ENCODE measurements around the gene TEKT5.
"Not testable (repeated sequence)": the region's sequence is repeated elsewhere in the genome, so short reads cannot be mapped to it uniquely, and the experiment has no call there.

TEKT5 gene

DNA sequence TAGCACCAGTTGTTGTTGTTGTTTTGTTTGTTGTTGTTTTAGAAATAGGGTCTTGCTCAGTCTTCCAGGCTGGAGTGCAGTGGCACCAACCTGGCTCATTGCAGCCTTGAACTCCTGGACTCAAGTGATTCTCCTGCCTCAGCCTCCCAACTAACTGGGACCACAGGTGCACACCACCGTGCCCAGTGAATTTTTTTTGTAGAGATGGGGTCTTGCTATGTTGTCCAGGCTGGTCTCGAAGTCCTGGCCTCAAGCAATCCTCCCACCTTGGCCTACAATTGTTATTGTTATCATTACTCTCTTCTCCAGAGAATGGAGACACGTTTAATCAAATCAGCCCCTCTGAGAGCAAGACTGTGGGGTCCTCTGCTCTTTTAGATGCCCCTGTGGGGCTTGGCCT lies 71.7 kb downstream of the TEKT5 start:
- no peak overlapping the region for H3K4me3 ChIP-seq (replicated peaks; ENCODE audit: low read depth, low read length)
- DNase-seq (ENCODE audit: low read depth) = no peak
- TF ChIP-seq, protein P1, sequence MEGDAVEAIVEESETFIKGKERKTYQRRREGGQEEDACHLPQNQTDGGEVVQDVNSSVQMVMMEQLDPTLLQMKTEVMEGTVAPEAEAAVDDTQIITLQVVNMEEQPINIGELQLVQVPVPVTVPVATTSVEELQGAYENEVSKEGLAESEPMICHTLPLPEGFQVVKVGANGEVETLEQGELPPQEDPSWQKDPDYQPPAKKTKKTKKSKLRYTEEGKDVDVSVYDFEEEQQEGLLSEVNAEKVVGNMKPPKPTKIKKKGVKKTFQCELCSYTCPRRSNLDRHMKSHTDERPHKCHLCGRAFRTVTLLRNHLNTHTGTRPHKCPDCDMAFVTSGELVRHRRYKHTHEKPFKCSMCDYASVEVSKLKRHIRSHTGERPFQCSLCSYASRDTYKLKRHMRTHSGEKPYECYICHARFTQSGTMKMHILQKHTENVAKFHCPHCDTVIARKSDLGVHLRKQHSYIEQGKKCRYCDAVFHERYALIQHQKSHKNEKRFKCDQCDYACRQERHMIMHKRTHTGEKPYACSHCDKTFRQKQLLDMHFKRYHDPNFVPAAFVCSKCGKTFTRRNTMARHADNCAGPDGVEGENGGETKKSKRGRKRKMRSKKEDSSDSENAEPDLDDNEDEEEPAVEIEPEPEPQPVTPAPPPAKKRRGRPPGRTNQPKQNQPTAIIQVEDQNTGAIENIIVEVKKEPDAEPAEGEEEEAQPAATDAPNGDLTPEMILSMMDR (IDR thresholded peaks at IDR 0.05; ENCODE audit: low read length, missing control alignments) = no peak

DNA sequence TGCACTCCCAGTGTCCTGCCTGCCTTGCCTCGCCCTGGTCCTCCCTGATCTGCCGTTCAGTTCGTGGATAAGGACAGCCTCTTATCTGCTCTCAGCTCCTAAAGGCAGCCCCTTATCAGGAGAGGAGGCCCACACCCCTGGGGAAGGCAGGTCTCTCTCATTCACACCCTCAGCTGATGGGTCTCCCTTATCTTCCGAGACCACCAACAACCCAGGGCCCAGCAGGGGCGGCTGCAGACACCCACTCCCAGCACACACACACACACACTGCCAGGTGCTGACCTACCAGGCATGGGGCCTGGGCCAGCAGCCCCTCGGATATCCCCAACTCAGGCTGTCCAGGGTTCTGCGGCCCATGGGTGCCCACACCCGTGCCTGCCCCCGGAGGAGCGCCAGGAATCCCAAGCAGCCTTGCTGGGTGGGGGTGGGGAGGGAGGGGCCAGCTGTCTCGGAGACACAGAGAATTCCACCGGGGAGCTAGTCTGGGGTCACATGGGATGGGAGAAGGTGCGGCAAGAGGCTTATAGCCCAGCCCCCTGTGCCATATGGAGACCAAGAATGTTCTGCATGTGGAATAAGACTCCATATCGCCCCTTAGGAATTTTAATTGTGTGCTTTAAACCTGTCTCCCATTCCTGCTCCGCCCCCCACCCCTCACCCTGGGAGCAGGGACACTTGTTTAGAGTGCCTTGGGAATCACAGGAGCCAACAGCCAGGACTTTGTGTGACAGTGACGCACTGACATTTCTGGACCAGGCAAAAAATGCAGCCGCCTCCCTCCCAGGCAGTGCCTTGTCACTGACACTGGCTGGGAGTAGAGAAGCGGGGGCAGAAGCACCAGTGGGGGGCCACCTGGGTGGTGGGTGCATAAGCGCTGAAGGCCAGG lies 72.5 kb downstream of the TEKT5 start:
- no peak for DNase-seq (ENCODE audit: low read depth)
- H3K4me3 ChIP-seq (replicated peaks; ENCODE audit: low read depth, low read length) = no peak overlapping the region
- TF ChIP-seq, protein P1 (IDR thresholded peaks at IDR 0.05; ENCODE audit: low read length, missing control alignments) = no peak

DNA sequence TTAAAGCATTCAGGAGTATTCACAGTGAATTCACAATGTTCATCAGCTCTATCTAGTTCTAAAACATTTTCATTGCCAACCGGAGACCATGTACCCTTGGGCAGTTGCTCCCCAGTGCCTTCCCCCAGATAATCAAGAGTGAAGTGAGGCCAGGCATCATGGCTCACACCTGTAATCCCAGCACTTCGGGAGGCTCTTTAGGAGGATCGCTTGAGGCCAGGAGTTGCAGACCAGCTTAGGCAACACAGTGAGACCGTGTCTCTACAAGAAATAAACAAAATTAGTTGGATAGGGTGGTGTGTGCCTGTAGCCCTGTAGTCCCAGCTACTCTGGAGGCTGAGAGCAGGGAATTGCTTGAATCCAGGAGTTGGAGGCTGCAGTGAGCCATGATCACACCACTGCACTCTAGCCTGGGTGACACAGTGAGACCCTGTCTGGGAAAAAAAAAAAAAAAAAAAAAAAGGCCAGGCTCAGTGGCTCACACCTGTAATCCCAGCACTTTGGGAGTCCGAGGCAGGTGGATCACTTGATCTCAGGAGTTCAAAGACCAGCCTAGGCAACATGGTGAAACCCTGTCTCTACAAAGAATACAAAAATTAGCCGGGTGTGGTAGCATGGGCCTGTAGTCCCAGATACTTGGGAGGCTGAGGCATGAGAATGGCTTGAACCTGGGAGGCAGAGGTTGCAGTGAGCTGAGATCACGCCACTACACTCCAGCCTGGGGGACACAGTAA lies 73.3 kb downstream of the TEKT5 start:
- not testable (repeated sequence) for H3K4me3 ChIP-seq (replicated peaks; ENCODE audit: low read depth, low read length); DNase-seq (ENCODE audit: low read depth)

DNA sequence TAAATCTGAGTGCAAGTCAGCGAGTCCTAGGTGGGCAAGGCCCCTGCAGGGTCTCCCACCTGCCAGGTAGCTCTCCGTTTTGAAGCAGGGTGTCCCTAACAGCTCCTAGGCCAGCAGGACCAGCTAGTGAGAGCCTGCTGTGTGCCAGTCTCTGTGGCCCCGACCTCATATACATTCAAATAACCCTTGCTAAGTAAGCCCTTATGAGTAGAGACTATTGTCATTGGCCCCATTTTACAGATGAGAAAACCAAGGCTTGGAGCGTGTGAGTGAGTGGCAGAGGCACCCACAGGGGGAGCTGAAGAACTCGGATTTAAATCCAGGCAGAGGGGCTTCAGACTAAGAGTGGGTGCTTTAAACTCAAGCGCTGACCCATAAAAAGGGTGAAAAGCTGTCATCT lies 74.6 kb downstream of the TEKT5 start:
- TF ChIP-seq, protein P1 (IDR thresholded peaks at IDR 0.05; ENCODE audit: low read length, missing control alignments) = no peak
- no peak overlapping the region for H3K4me3 ChIP-seq (replicated peaks; ENCODE audit: low read depth, low read length)
- no peak for DNase-seq (ENCODE audit: low read depth)

DNA sequence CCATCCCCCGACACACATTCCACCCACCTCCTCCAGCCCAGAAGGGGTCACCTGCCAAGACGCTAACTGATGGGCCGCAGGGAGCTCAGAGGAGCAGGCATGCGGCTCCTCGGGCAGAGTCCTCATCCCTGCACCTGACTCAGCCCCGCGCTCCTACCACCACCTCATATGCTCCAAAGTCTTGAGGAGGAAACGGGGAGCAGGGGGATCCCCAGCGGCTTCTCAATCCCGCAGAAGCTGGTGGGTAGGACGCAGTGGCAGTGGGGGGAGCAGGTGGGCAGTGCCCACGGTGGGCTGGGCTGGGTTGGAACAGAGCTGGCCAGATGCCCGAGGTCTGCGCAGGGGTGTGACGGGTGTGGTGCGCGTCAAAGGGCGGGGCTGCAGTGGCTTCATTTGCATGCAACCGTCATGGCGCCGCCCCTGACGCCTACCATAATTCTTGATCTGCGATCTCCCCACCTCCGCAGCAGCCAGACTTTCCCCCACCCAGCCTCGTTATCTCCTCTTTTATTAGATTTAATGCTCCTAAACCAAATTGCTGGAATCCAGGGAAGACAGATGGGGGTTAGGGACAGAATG lies 75.4 kb downstream of the TEKT5 start:
- TF ChIP-seq, protein P1 (IDR thresholded peaks at IDR 0.05; ENCODE audit: low read length, missing control alignments) = no peak
- H3K4me3 ChIP-seq (replicated peaks; ENCODE audit: low read depth, low read length) = no peak overlapping the region
- DNase-seq (ENCODE audit: low read depth) = no peak

DNA sequence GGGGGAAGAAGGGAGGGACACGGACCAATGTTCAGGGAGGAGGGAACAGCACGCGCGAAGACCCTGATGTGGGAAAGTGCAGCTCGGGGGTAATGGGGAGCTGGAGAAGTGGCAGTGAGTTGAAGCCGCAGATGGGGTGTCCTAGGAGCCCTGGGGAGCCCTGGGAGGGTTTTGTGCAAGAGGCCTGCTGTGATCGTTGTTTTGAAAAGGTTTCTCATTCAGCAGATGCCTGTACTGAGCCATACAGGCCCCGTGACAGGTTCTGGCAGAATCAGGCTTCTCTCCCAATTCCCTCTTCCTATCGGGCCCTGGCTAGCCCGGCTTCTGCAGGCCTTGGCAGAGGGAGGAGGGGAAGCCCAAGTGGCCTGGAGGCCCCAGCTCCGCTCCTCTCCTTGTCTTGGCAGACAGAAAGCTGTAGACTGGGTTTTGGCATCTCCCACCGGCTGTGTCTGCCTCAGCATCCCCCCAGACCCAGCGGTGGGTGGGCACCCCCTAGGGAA lies 76.0 kb downstream of the TEKT5 start:
- DNase-seq (ENCODE audit: low read depth) = no peak
- TF ChIP-seq, protein P1 (IDR thresholded peaks at IDR 0.05; ENCODE audit: low read length, missing control alignments) = no peak
- no peak overlapping the region for H3K4me3 ChIP-seq (replicated peaks; ENCODE audit: low read depth, low read length)

Measured in fibroblast of pulmonary artery (primary cell).